ENCODE measurements around the gene C10orf143.
A peak's percentile ranks its signal among the peaks of the same experiment; 100 is the strongest.

The C10orf143 gene

DNA sequence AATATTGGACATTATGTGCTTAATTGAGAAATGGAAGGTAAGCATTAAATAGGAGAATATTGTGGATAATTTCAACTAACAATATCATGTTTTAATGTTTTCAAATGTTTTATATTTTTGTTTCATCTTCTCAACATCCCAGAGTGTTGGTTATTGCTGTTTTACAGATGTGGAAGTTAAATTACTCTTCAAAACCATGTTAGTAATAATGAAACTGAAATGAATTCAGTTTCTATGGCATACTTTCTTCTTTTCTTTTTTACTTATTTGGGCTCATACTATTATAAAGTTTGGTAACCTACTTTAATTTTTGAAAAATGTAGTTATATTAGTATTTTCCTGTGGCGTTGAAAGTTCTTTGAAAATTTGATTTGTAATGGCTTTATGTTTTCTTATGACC, 29.8 kb upstream of the C10orf143 start:
- no peak overlapping the region for H3K4me3 ChIP-seq (ENCODE audit: low read depth, low read length)
- no peak for DNase-seq (ENCODE audit: low read depth)
- TF ChIP-seq, protein P1, sequence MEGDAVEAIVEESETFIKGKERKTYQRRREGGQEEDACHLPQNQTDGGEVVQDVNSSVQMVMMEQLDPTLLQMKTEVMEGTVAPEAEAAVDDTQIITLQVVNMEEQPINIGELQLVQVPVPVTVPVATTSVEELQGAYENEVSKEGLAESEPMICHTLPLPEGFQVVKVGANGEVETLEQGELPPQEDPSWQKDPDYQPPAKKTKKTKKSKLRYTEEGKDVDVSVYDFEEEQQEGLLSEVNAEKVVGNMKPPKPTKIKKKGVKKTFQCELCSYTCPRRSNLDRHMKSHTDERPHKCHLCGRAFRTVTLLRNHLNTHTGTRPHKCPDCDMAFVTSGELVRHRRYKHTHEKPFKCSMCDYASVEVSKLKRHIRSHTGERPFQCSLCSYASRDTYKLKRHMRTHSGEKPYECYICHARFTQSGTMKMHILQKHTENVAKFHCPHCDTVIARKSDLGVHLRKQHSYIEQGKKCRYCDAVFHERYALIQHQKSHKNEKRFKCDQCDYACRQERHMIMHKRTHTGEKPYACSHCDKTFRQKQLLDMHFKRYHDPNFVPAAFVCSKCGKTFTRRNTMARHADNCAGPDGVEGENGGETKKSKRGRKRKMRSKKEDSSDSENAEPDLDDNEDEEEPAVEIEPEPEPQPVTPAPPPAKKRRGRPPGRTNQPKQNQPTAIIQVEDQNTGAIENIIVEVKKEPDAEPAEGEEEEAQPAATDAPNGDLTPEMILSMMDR (IDR thresholded peaks at IDR 0.05; ENCODE audit: control insufficient read depth, extremely low read depth, insufficient read depth) = no peak

DNA sequence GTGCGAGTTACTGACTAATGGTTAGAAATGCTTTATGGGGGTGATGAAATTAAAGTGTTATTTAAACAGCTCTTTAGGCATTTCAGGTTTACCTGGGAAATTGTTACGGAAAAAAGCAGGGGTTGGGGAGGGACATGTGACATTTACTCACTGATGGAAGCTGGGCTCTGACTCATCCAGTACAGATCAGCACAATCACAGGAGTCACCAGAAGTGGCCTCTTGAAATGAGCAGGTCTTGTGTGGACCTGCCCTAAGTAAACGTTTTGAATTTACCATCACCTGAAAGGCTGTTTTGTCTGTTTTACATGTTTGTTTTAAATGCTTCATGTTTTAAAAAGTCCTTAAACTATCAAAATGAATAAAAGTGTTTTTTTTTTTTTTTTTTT, 27.8 kb upstream of the C10orf143 start:
- TF ChIP-seq, protein P1 (IDR thresholded peaks at IDR 0.05; ENCODE audit: control insufficient read depth, extremely low read depth, insufficient read depth) = no peak
- DNase-seq (ENCODE audit: low read depth) = peak; percentile 13
- no peak overlapping the region; the same call in 1 of the 2 replicates for H3K4me3 ChIP-seq (ENCODE audit: low read depth, low read length)

DNA sequence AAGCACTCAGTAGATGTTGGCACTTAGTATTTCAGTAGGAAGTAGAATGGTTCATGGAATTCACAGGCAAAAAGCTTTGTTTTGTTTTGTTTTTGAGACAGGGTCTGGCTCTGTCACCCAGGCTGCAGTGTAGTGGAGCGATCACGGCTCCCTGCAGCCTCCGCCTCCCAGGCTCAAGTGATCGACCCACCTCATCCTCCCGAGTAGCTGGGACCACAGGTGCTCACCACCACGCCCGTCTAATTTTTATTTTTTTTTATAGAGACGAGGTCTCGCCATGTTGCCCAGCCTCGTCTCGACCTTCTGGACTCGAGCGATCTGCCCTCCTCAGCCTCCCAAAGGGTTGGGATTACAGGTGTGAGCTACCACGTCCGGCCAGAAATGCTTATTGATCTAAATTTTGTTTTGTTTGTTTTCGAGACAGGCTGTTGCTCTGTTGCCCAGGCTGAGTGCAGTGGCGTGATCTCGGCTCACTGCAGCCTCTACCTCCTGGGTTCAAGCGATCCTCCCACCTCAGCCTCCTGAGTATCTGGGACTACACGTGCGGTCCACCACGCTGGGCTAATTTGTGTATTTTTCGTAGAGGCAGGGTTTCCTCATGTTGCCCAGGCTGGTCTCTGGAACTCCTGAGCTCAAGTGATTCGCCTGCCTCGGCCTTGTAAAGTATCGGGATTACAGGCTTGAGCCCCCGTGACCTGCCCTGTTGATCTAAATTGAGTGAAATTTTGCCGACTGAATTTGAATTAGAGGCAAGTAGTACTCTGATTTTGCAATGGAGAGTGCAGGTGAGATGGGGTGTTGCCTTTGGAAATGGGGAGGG, 27.2 kb upstream of the C10orf143 start:
- TF ChIP-seq, protein P1 (IDR thresholded peaks at IDR 0.05; ENCODE audit: control insufficient read depth, extremely low read depth, insufficient read depth) = no peak
- H3K4me3 ChIP-seq (ENCODE audit: low read depth, low read length) = peak overlapping the region; percentile 71
- DNase-seq (ENCODE audit: low read depth) = no peak

DNA sequence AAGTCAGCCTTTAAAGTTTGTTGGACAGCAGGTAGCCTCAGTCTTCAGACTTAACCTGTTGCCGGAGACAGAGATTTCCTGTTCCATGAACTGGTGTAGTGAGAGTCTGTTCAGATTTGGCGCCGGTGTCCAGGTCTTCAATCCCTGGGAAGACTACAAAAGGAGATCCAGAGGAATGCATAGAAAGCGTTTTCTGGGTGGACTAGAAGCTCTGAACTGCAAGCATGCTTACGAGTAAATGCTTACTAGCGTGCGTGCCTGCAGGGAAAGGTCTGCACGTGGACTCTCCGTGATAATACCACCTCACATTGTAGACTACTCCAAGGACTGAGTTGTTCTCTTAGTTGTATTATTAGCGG, 26.4 kb upstream of the C10orf143 start:
- H3K4me3 ChIP-seq (ENCODE audit: low read depth, low read length) = peak overlapping the region; percentile 71
- DNase-seq (ENCODE audit: low read depth) = peak; percentile 7
- TF ChIP-seq, protein P1 (IDR thresholded peaks at IDR 0.05; ENCODE audit: control insufficient read depth, extremely low read depth, insufficient read depth) = no peak

DNA sequence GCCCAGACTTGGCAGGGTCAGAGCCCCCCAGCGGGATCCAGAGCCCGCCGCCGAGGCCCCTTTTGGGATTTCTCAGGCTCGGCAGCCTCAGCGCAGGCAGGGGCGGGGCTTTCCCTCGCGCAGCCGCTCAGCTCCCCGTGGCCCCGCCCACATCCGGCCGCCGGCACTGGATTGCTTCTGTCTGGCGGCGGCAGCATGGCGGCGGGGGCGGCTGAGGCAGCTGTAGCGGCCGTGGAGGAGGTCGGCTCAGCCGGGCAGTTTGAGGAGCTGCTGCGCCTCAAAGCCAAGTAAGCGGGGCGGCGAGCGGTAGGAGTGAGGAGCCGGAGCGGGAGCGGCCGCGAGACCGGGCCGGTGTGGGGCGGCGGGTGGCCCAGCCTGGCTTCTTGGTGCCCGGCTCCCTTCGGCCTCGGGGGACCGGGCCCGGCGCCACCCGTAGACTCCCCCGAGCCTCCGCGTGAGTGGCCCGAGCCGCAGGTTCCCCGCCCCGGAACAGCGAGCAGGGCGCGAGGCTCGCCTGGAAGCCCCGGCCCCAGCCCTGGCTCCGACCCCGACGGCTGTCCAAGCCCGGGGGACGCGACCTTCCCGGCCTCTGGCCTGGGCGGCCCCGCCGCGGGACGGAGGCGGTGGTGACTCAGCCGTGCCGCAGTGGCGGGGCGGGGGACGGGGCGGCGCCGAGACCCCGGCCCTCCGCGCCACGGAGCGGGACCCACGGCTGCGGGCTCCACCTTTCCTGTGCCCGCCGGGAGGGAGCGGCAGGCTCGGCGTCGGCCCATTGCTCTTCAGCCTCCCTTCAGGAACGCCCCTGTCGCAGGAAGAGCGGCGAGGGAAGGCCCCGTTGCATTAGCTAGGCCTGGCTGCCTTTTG, 25.8 kb upstream of the C10orf143 start, which contains the start of gene GLRX3:
TSS of gene GLRX3 (plus strand) at position 166 of the 864 bp plus-strand sequence. CDS start at position 196, 30 bp downstream.
- H3K4me3 ChIP-seq (ENCODE audit: low read depth, low read length) = peak within 1 kb of the TSS; percentile 71
- TF ChIP-seq, protein P1 (IDR thresholded peaks at IDR 0.05; ENCODE audit: control insufficient read depth, extremely low read depth, insufficient read depth) = no peak
- DNase-seq (ENCODE audit: low read depth) = peak; percentile 15

DNA sequence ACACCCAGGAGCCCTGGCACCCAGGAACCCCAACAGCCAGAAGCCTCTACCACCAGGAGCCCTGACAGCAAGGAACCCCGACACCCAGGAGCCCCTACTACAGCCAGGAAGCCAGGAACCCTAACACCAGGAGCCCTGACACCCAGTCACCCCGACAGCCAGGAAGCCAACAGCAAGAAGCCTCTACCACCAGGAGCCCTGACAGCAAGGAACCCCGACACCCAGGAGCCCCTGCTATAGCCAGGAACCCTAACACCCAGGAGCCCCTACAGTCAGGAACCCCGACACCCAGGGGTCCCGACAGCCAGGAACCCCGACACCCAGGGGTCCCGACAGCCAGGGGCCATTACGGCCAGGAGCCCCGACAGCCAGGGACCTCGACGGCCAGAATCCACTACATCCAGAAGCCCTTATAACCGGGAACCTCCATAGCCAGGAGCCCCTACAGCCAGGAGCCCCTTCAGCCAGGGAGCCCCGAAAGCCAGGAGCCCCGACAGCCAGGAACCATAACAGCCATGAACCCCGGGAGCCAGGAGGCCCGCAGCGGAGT, 25.1 kb upstream of the C10orf143 start:
- no peak for DNase-seq (ENCODE audit: low read depth)
- TF ChIP-seq, protein P1 (IDR thresholded peaks at IDR 0.05; ENCODE audit: control insufficient read depth, extremely low read depth, insufficient read depth) = no peak
- peak overlapping the region; percentile 71 for H3K4me3 ChIP-seq (ENCODE audit: low read depth, low read length)
